GM18907 (cell line): ENCODE measurements around the gene TNF.

ENCODE experiments used
- ATAC-seq: cut with Tn5 transposase; IDR thresholded peaks from one replicate; pipeline ENCODE4 v1.9.1; 2021; ENCODE audit warnings: mild to moderate bottlenecking, moderate library complexity; ENCODE audit not compliant: unreplicated experiment

The TNF gene

GRCh38 chr6:31622684-31623091 lies 47.3 kb downstream of the TNF start:
- ATAC-seq = no peak

- ATAC-seq = no peak
Observed at GRCh38 chr6:31624070-31624469, 48.7 kb downstream of the TNF start.

GRCh38 chr6:31626952-31627351 lies 51.6 kb downstream of the TNF start:
- no peak for ATAC-seq

- no peak for ATAC-seq
Observed at GRCh38 chr6:31627690-31628287, 52.4 kb downstream of the TNF start.
